Muscle layer of duodenum (tissue), 2 donors: Measurements from ENCODE around the gene NEK10.

Experiments
- H3K27ac ChIP-seq: one replicate; pipeline ENCODE4 v1.7.0; 2013; ENCODE audit warnings: mild to moderate bottlenecking, low read length
- H3K27me3 ChIP-seq: one replicate; pipeline ENCODE4 v1.7.0; 2013; ENCODE audit warnings: low read depth, mild to moderate bottlenecking, control low read depth, low read length
- H3K36me3 ChIP-seq, 2 donors: one replicate each; pipeline ENCODE4 v1.7.0; 2013; ENCODE audit warnings: low read length in 2 of 2, control low read depth in 1 of 2, mild to moderate bottlenecking in 1 of 2; ENCODE audit not compliant: insufficient read depth in 2 of 2, control insufficient read depth in 1 of 2
- H3K4me1 ChIP-seq, 2 donors: one replicate each; pipeline ENCODE4 v1.7.0; 2013; ENCODE audit warnings: low read length in 2 of 2, mild to moderate bottlenecking in 2 of 2, control low read depth in 1 of 2, moderate library complexity in 1 of 2; ENCODE audit not compliant: insufficient read depth in 2 of 2, control insufficient read depth in 1 of 2
- H3K4me3 ChIP-seq, 2 donors: one replicate each; pipeline ENCODE4 v1.7.0; 2013; ENCODE audit warnings: low read length in 2 of 2, low read depth in 1 of 2, mild to moderate bottlenecking in 1 of 2
- H3K9me3 ChIP-seq, 2 donors: one replicate each; pipeline ENCODE4 v1.7.0; 2013; ENCODE audit warnings: low read length in 2 of 2, control low read depth in 1 of 2, mild to moderate bottlenecking in 1 of 2; ENCODE audit not compliant: control insufficient read depth in 1 of 2
- donor health status: healthy.

The NEK10 gene

GRCh38 chr3:27200721-27201489 lies 168.3 kb downstream of the NEK10 start:
- Histone ChIP-seq H3K4me1 (no peaks in the 10 kb centered on the region), H3K36me3 (no peaks in the 10 kb centered on the region), H3K27ac (no peak overlapping the region), H3K9me3 (peaks cover 0 to 4% of the 10 kb centered on the region in 2 donors), H3K4me3 (no peak overlapping the region), H3K27me3 (no peaks in the 10 kb centered on the region)

DNA sequence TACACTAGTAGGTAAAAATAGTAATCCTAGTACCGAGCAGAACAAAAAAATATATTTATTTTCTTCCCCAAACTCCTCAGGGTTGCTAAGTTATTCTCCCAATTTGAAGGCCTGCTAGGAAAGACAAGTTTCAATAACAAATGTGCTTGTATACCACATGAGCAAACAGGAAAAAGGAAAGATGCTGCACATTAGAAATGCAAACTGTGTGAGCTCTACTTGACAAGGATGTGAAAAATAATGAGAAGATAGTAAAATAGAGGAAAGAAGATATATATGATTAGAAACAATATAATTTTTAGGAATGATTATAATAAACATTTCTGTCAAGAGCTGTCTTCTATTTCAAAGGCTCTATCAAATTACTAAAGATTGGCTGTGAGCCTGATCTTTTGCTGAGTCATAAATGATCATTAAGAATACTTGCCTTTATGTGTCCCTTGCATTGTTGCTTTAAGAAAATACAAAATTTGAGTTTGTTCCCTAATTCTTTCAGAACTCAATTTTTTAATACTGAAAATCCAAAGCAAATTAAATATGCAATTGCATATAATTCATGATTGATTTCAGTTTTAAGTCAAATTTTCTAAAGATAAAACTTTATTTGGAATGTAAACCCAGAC lies 174.2 kb downstream of the NEK10 start:
- H3K27me3 ChIP-seq, result no peaks in the 10 kb centered on the region
- H3K9me3 ChIP-seq, result peaks cover 0 to 4% of the 10 kb centered on the region in 2 donors
- H3K4me3 ChIP-seq, result no peak overlapping the region
- no peaks in the 10 kb centered on the region for H3K4me1 ChIP-seq
- no peaks in the 10 kb centered on the region for H3K36me3 ChIP-seq
- no peak overlapping the region for H3K27ac ChIP-seq

DNA sequence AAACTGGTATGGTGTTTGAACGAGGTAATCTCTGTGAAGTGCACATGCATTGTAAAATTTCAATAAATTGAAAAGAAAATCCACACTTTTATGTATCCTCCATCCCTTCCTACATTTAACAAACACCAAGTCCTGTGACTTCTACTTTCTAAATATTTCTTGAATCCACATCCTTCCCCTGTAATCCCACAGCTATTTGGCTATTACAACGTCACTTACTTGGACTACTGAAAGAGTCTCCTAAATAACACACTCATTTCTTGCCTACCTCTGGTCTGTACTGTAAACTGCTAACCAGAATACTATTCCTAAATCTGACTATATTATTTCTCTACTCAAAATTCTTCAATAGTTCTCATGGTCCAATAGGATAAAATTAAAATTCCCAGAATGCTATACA lies 176.1 kb downstream of the NEK10 start:
- Histone ChIP-seq H3K9me3 (no peaks in the 10 kb centered on the region), H3K4me3 (no peak overlapping the region), H3K27me3 (no peaks in the 10 kb centered on the region), H3K4me1 (no peaks in the 10 kb centered on the region), H3K27ac (no peak overlapping the region), H3K36me3 (no peaks in the 10 kb centered on the region)

GRCh38 chr3:27186013-27186412 lies 183.2 kb downstream of the NEK10 start:
- no peaks in the 10 kb centered on the region for H3K9me3 ChIP-seq
- no peaks in the 10 kb centered on the region for H3K27me3 ChIP-seq
- H3K4me3 ChIP-seq, result no peak overlapping the region
- H3K36me3 ChIP-seq, result no peaks in the 10 kb centered on the region
- H3K27ac ChIP-seq, result no peak overlapping the region
- H3K4me1 ChIP-seq, result no peaks in the 10 kb centered on the region

- Histone ChIP-seq H3K9me3 (no peaks in the 10 kb centered on the region), H3K27ac (no peak overlapping the region), H3K4me3 (no peak overlapping the region), H3K27me3 (no peaks in the 10 kb centered on the region), H3K4me1 (no peaks in the 10 kb centered on the region), H3K36me3 (no peaks in the 10 kb centered on the region)
Measured at GRCh38 chr3:27185231-27185989, 183.8 kb downstream of the NEK10 start.

- Histone ChIP-seq H3K4me1 (no peaks in the 10 kb centered on the region), H3K27ac (no peak overlapping the region), H3K4me3 (no peak overlapping the region), H3K9me3 (no peaks in the 10 kb centered on the region), H3K27me3 (no peaks in the 10 kb centered on the region), H3K36me3 (no peaks in the 10 kb centered on the region)
Measured at GRCh38 chr3:27184261-27184660, 184.9 kb downstream of the NEK10 start.

DNA sequence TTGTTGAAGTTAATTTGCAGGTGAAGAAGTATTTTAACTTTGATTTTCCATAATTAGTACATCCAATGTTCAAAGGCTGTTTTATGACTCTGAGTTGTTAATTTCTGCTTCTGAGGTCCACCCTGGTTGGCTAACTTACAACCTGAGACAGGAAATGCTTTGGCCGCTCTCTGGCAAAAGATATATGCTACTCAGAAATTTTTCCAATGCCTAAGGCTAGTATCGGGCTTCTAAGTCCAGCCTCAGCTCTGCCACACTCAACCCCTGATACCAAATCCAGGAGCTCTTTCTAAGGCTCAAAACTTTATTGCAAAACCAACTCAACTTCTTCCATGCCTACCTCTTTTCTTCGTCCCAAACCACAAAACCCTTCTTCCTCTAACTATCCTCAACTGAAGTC lies 192.9 kb downstream of the NEK10 start:
- H3K27ac ChIP-seq, result no peak overlapping the region
- no peaks in the 10 kb centered on the region for H3K27me3 ChIP-seq
- H3K36me3 ChIP-seq, result peaks cover 0 to 2% of the 10 kb centered on the region in 2 donors

DNA sequence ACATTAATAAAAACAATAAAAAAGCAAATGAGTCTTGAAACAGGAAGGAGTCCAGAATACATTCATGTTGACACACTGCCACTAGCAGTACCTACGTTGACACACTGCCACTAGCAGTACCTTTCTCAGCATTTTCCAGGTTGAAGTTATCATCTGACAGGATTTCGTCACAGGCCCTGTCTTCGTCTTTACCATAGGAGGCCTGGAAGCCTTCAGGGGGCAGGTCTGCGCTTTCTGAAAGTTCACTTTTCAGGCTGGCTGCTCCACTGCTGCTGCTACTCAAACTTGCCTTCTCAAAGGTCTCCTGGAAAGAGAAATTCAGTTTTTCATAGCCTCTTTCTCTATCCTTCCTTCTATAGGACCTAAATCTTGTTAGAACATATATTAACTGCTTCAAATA lies 194.7 kb downstream of the NEK10 start:
- Histone ChIP-seq H3K27me3 (no peaks in the 10 kb centered on the region), H3K36me3 (peaks cover 0 to 3% of the 10 kb centered on the region in 2 donors), H3K4me3 (no peak overlapping the region), H3K9me3 (no peaks in the 10 kb centered on the region), H3K4me1 (no peaks in the 10 kb centered on the region), H3K27ac (no peak overlapping the region)

More for the DNA sequence above, 192.9 kb downstream of the NEK10 start:
- H3K9me3 ChIP-seq, result no peaks in the 10 kb centered on the region
- H3K4me3 ChIP-seq, result no peak overlapping the region
- H3K4me1 ChIP-seq, result no peaks in the 10 kb centered on the region

- Histone ChIP-seq H3K27me3 (no peaks in the 10 kb centered on the region), H3K36me3 (peaks cover 0 to 3% of the 10 kb centered on the region in 2 donors)
Measured at GRCh38 chr3:27171113-27171512, 198.1 kb downstream of the NEK10 start.

DNA sequence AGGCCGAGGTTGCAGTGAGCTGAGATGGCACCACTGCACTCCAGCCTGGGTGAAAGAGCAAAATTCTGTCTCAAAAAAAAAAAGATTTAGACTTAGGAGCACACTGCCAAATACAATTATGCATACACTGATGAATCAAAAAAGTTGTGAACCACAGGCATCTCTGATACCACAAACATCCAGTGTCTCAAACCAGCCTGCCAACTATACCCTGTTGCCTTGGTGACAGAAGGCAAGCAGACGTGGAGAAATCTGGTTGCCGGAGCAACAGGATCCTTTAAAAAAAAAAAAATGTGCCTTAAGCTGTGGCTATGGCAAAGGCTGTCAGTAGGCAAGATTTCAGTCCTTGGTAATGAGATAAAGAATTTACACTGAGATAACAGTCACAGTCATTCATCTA lies 202.3 kb downstream of the NEK10 start:
- H3K27ac ChIP-seq, result no peak overlapping the region
- no peak overlapping the region for H3K4me3 ChIP-seq
- no peaks in the 10 kb centered on the region for H3K4me1 ChIP-seq
- H3K9me3 ChIP-seq, result no peaks in the 10 kb centered on the region
- H3K27me3 ChIP-seq, result no peaks in the 10 kb centered on the region
- peaks cover 0 to 3% of the 10 kb centered on the region in 2 donors for H3K36me3 ChIP-seq

More at GRCh38 chr3:27171113-27171512, 198.1 kb downstream of the NEK10 start:
- Histone ChIP-seq H3K27ac (no peak overlapping the region), H3K9me3 (no peaks in the 10 kb centered on the region), H3K4me1 (no peaks in the 10 kb centered on the region), H3K4me3 (no peak overlapping the region)

- H3K9me3 ChIP-seq, result no peaks in the 10 kb centered on the region
- H3K36me3 ChIP-seq, result no peaks in the 10 kb centered on the region
- H3K4me3 ChIP-seq, result no peak overlapping the region
- no peaks in the 10 kb centered on the region for H3K4me1 ChIP-seq
- H3K27ac ChIP-seq, result no peak overlapping the region
- no peaks in the 10 kb centered on the region for H3K27me3 ChIP-seq
Measured at GRCh38 chr3:27165321-27165721, 203.9 kb downstream of the NEK10 start.
